Smooth muscle cell of the brain vasculature (primary cell): ENCODE measurements around the gene VPS35L.
A peak's percentile ranks its signal among the peaks of the same experiment; 100 is the strongest.

Source experiments
- DNase-seq: peaks from one replicate; pipeline ENCODE4 v3.0.0-alpha.2; 2012; ENCODE audit warnings: low read depth, low spot score

VPS35L gene

GRCh38 chr16:19595043-19595767, 39.7 kb downstream of the VPS35L start:
- DNase-seq, result no peak

DNA sequence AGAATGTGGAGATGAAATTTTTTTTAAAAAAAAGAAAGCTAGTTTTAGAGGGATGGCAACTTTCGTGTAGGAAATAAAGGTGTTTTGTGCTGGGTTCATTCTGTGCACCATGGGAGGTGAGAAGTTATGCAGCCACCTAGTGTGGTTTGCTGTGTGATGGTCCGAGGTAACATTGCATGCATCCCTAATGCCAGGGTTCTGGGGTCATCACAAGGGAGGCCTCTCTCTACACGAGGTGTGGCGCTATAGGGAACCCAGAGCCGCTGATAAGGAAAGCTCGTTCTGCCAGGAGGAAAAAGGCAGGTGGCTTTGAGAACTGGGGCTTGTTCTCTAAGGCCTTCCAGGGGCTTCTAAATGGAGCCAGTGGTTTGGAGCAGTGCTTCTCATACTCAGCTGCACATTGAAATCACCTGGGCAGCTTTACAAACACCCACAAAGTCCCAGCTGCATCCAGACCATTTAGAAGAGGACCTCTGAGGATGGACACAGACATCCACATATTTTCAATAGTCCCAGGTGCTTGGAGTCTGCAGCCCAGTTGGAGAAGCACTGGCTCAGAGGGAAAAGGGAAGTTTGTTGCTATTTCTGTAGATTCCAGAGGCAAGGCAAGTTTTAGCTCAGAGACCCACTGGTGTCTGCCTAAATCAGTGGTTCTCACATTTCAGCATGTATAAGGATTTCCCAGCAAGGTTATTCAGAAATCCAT, 43.5 kb downstream of the VPS35L start:
- no peak for DNase-seq

DNA sequence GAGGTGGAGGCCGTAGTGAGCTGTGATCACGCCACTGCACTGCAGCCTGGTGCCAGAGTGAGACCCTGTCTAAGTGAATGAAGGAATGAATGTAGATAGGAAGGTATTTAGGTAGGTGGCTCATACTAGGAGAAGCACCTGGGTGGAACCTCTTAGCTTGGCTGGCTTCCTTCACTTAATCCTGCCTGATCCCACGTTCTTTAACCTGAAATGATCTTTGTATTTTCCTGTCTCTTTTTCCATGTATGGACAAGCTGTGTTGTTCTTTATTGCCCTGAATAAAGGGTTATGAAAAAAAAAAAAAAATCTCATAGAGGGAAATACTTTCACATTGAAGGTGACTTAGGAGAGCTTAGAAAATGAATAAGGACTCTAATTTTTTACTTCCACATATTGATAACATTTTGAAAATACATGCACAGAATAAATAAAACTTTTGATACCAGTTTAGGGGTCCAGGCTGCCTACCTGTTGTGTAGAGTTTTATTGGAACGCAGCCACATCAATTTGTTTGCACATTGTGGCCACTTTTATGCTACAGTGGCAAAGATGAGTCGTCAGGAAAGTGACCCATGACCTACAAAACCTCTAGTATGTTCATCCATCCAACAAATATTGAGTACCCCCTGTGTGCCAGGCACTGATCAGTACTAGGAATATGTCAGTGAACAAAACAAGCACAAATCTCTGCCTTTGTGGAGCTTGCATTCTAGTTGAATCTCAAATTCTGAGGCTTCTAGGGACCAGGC, 44.6 kb downstream of the VPS35L start:
- no peak for DNase-seq

DNA sequence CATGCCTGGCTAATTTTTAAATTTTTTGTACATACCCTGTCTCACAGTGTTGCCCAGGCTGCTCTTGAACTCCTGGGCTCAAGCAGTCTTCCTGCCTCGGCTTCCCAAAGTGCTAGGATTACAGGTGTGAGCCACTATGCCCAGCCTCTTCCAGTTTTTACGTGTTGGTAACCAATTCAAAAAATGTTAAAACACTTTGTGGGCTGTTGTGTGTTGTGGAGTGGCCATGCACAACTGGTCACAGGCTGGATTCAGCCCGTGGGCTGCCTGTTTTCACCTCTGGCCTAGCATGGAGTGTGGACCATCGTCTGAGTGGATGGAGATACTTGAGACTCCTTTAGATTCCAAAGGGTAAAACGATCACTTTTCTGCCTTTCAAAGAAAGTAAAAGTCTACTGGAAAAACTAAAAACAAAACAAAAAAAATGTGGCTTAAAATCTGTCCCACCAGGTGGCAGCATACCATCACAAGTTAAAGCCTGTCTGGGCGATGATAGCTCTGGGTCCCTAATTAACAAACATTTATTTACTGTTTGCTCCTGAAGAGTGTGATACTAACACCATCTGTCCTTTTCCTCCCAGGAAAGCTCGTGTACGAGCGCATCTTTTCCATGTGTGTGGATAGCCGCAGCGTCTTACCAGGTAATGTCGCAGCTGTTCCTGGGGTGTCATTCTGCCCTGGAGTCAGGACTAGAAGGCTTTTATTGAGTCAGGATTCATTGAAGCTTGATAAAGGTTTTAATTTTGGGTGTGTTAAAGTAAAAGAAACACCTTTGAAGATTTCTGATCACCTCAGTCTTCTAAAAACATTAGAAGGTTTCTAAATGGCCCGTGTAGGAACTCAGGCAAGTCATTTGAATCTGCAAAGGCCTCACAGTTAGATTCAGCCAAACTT, 45.8 kb downstream of the VPS35L start:
- DNase-seq, result no peak

- DNase-seq, result no peak
Measured at GRCh38 chr16:19604911-19605310, 49.4 kb downstream of the VPS35L start.

DNA sequence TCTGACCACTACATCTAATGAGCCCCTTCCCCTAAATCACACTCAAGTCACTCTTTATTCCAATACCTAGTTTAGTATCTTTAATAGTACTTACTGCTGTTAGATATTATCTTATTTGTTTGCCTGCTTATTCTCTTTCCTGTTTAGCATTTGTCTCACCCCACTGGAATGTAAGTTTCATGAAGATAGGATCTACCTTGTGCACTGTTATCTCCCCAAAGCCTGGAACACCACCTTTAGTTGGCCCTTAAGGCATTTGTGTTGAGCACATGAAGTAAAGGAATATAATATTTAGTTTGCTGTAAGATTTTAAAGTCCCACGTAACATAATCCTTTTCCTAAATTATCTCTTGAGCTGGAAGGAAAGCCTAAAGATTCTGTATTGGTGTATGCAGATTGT, 50.2 kb downstream of the VPS35L start:
- no peak for DNase-seq

DNA sequence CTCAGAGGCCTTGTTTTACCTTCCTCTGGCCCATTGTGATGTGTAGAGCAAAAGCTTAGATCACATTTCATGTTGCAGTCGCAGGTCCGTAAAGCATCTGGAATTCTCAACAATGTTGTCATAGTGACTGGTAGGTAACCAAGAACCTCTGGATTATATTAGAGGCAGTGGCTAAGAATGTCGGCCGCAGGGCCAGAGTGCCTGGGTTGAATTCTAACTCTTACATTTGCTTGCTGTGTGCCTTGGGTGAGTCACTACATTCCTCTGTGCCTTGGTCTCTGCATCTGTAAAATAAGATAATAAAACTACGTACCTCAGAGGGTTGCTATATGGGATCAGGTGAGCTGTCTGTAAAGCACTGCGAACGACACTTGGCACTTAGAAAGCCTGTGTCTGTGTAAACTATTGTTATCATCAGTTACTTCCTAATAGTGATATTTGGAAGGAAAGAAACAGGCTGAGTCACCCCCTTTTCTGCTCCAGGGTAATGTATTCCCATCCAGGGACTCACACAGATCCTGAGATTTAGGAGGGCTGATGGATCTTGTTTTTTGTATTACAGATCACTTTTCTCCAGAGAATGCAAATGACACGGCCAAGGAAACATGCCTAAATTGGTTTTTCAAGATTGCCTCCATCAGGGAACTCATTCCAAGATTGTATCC, 52.2 kb downstream of the VPS35L start:
- no peak for DNase-seq

- no peak for DNase-seq
Measured at GRCh38 chr16:19609359-19609758, 53.9 kb downstream of the VPS35L start.

- no peak for DNase-seq
Measured at GRCh38 chr16:19610200-19610599, 54.7 kb downstream of the VPS35L start.

- no peak for DNase-seq
Measured at GRCh38 chr16:19613834-19614233, 58.3 kb downstream of the VPS35L start.

DNA sequence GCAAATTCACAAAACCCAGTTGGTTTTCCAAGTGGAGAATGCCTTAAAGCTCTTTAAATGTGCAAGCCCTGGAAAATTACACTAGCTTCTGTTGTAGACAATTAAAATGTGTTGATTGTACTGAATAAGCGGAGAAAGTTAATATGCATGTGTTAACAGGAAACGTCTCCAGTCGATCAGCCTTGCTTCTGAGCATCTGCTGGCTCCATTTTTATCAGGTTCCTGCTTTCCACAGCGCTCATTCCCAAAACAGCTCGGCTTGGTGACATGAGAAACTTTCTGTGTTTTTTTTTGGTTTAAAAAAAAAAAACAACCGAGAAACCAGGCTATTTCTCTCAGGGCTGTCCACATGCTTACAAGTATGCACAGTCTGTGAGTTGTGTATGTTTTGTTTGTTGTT, 60.7 kb downstream of the VPS35L start:
- no peak for DNase-seq

DNA sequence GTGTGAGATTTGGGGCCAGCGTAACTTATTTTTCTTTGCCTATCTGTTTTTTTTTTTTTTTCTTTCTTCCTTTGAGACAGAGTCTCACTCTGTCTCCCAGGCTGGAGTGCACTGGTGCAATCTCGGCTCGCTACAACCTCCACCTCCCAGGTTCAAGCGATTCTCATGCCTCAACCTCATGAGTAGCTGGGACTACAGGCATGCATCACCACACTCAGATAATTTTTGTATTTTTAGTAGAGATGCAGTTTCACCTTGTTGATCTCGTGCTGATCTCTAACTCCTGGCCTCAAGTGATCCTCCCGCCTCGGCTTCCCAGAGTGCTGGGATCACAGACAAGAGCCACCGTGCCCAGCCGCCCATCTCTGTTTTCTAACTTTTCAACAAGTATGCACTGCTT, 63.4 kb downstream of the VPS35L start:
- DNase-seq, result no peak

GRCh38 chr16:19621445-19621844, 65.9 kb downstream of the VPS35L start:
- no peak for DNase-seq

- no peak for DNase-seq
Measured at GRCh38 chr16:19625039-19625438, 69.5 kb downstream of the VPS35L start.

DNA sequence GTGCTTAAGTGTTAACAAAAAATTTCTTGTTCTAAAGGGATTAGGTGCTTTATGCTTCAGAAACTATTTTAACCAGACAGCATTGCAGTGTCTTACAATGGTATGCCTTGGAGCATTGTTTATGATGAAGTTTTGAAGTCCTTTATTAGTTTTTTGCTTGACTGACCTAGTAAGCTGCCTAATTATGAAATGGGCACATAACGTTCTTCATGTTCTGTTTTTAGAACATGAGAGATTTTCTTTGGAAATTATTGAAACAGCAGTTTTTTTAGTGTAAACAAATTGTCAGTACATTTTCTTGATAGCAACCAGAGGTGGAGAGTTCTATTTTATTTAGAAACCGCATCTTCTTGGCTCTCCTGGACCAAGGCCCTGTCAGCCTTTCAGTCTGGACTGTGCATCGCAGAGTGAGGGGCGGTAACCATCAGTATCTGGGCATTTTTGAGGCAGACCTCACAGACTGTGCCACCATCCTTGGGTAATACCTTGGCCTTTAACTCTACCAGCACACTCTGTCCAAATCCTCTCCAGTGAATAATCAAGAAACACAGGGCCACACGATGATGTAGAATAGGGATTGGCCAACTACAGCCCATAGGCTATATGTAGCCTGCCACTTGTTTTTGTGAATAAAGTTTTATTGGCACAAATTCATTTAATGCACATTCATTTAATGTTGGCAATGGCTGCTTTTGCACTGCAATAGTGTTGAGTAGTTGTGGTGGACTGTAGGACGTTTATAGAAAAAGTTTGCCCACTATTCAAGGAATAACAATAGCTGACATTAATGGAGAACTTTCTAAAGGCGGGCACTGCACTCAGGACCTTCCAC, 81.1 kb downstream of the VPS35L start:
- DNase-seq, result no peak

- DNase-seq, result no peak
Measured at GRCh38 chr16:19639986-19640421, 84.5 kb downstream of the VPS35L start.

GRCh38 chr16:19642501-19642900, 87.0 kb downstream of the VPS35L start:
- no peak for DNase-seq

DNA sequence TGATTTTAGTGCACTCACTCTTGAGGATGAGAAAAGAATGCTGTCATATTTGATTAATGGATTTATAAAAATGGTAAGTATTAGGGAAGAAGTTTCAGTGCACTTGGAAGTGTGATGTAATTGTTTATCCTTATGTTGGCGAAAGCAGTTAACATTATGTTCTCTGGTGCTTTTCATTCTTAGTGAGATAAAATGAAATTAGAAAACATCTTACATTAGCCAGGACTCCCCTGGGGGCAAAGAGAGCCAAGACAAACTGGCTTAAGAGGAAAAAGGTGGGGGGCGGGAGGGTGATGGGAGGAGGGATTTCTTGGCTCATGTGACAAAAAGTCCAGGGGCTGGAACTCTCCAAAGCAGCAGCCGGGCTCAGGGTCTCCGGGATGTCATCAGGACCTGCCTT, 89.4 kb downstream of the VPS35L start:
- DNase-seq, result peak; percentile 72

DNA sequence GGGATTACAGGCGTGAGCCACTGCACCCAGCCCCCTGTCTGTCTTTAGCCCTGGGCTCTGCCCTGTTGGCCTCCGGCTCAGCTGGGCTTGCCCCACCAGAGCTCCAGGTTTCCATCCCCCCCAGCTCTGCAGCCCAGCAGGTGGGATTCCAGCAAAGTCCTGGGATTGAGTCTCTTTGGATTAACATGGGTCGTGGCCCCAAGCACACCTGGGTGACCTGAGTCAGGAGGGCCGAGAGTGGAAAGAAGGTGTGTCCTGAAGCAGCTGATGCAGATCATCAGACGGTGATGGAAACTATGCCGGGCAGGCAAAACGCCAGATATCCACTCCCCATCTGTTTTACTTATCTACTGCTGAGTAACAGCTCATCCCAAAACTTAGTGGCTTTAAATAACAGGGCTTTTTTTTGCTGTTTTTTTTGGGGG, 90.1 kb downstream of the VPS35L start:
- DNase-seq, result peak; percentile 55

DNA sequence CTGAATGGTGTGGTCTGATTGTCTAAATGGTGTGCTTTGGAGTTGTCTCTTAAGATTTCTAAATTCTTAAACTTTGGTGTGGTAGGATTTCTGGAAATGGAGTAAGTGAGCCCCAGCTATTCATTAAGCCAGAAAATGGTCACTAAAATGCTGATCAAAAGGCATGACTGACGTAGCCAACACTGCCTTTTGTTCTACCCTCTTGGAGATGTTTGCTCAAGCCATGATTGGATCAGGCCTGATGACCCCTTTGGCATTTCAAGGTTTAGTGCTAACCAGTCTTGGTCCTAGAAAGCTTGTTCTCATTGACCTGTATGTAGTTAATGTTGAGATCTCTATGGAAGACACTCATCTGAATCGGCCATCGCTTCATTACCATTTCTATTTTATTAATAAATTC, 94.5 kb downstream of the VPS35L start:
- no peak for DNase-seq
